HepG2 (cell line): ENCODE results near the gene NINJ2. TPM values are rescaled to one million over a fixed set of nuclear protein-coding genes. Genes with fewer than 3 reads are reported as not detected.

Source experiments
- KDM2A ChIP-seq: sonication (generic); formaldehyde crosslinking; IDR thresholded peaks from 2 replicates; pipeline ENCODE4 v1.4.0; 2020; ENCODE audit warnings: low read depth, missing genetic modification reagents, borderline replicate concordance
- NFE2 ChIP-seq: sonication (generic); formaldehyde crosslinking; IDR thresholded peaks from 2 replicates; pipeline ENCODE4 v1.4.0; 2020; ENCODE audit warnings: missing genetic modification reagents
- NRL ChIP-seq: sonication (generic); formaldehyde crosslinking; IDR thresholded peaks from 2 replicates; pipeline ENCODE4 v1.5.0; 2020; ENCODE audit warnings: missing genetic modification reagents, mild to moderate bottlenecking, moderate library complexity, borderline replicate concordance
- XRCC5 ChIP-seq: fragments of 200-400 bp; formaldehyde crosslinking; optimal IDR thresholded peaks from 2 replicates; pipeline ENCODE3; 2017; ENCODE audit warnings: mild to moderate bottlenecking, low read length
- ZNF180 ChIP-seq: sonication (generic); formaldehyde crosslinking; IDR thresholded peaks from 2 replicates; pipeline ENCODE4 v1.4.0; 2020; ENCODE audit warnings: low read depth, missing genetic modification reagents, borderline replicate concordance
- ZNF850 ChIP-seq: sonication (generic); formaldehyde crosslinking; conservative IDR thresholded peaks from 2 replicates; pipeline ENCODE4 v1.9.0; 2021; ENCODE audit warnings: mild to moderate bottlenecking, missing genetic modification reagents
- ZNF879 ChIP-seq: sonication (generic); formaldehyde crosslinking; IDR thresholded peaks from 2 replicates; pipeline ENCODE4 v1.8.1; 2023; ENCODE audit warnings: missing genetic modification reagents
- polyA plus RNA-seq, 8 experiments: library from polyadenylated mRNA; depleted of rRNA in 3 of 8; stranded (reverse) in 7 of 8; unstranded in 1 of 8; fragments of >200 nt; fragmentation: Illumina TruSeq in 4 of 8; extraction: Trizol in 4 of 8; gene quantifications; 2 replicates each; pipeline versions ENCODE4 v1.2.1 to v1.2.3, GENCODE V29; 2011 to 2016; ENCODE audit warnings: low read depth in 4 of 8, missing spikeins in 1 of 8, mixed read lengths in 1 of 8; ENCODE audit not compliant: insufficient read depth in 1 of 8
- total RNA-seq, 5 experiments: library from RNA; depleted of rRNA; stranded (reverse); fragments of >200 nt; fragmentation: Illumina TruSeq; extraction: Trizol; gene quantifications; 2 replicates each; pipeline ENCODE4 v1.2.3, GENCODE V29; 2016; ENCODE audit warnings: low read depth in 1 of 5
- TF ChIP-seq, protein P1 (sequence below): sonication (generic); formaldehyde crosslinking; IDR thresholded peaks from one replicate; pipeline ENCODE4 v1.5.1; 2020; ENCODE audit warnings: mild to moderate bottlenecking, missing genetic modification reagents; ENCODE audit errors: not compliant biosample characterization
- TF ChIP-seq, protein P2 (sequence below): sonication (generic); formaldehyde crosslinking; IDR thresholded peaks from 2 replicates; pipeline ENCODE4 v1.4.0; 2020; ENCODE audit warnings: missing genetic modification reagents
- TF ChIP-seq, protein P3 (sequence below): IDR thresholded peaks from 2 replicates; pipeline ENCODE4 v1.6.1; 2018; ENCODE audit warnings: missing genetic modification reagents, mild to moderate bottlenecking, missing compliant biosample characterization
- TF ChIP-seq, protein P4 (sequence below), 2 experiments: fragments of 450-650 bp in 1 of 2; sonication (generic) in 1 of 2; formaldehyde crosslinking; IDR thresholded peaks; 2 replicates each; pipeline versions ENCODE4 v1.5.0 to v1.8.0; 2020 to 2022; ENCODE audit warnings: mild to moderate bottlenecking in 1 of 2, missing genetic modification reagents in 1 of 2
- TF ChIP-seq, protein P5 (sequence below): sonication (generic); formaldehyde crosslinking; IDR thresholded peaks from 2 replicates; pipeline ENCODE4 v1.4.0; 2020; ENCODE audit warnings: low read depth, missing genetic modification reagents

NINJ2 gene
- total and polyA plus RNA-seq, 2 of the 13 experiments (the other 11 are each of a cell fraction or from before 2014, with no cell fraction given), result 0.62 to 3.8 TPM

DNA sequence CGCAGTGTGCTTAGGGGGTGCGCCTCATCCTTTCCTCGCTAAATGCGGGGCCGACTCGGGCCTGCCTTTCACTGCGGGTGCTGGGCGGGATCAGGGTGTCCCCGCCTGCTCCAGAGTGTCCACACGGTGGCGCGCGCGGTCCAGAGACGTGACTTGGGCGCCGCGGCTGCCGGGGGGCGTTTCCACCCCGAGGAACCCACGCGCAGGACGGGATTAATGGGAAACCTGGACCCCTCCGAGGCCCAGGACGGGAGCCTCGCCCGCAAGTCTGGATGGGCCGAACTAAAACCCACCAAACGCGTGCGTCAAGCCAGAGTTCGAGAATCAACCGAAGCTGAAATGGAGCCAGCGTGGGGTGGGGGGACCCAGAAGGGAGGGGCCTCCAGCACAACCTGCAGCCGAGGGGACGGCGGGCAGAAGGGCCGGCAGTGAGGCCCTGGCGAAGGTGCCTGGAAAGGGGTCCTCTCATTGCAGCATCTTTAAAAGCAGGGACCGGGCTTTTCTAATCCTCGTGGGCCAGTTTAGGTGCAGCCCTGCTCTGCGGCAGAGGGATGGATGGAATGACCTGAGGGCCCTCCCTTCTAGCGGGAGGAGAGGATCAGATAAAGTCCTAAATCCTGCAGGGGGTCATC is 93.3 kb downstream of the NINJ2 start (continued):
- TF ChIP-seq, protein P1, sequence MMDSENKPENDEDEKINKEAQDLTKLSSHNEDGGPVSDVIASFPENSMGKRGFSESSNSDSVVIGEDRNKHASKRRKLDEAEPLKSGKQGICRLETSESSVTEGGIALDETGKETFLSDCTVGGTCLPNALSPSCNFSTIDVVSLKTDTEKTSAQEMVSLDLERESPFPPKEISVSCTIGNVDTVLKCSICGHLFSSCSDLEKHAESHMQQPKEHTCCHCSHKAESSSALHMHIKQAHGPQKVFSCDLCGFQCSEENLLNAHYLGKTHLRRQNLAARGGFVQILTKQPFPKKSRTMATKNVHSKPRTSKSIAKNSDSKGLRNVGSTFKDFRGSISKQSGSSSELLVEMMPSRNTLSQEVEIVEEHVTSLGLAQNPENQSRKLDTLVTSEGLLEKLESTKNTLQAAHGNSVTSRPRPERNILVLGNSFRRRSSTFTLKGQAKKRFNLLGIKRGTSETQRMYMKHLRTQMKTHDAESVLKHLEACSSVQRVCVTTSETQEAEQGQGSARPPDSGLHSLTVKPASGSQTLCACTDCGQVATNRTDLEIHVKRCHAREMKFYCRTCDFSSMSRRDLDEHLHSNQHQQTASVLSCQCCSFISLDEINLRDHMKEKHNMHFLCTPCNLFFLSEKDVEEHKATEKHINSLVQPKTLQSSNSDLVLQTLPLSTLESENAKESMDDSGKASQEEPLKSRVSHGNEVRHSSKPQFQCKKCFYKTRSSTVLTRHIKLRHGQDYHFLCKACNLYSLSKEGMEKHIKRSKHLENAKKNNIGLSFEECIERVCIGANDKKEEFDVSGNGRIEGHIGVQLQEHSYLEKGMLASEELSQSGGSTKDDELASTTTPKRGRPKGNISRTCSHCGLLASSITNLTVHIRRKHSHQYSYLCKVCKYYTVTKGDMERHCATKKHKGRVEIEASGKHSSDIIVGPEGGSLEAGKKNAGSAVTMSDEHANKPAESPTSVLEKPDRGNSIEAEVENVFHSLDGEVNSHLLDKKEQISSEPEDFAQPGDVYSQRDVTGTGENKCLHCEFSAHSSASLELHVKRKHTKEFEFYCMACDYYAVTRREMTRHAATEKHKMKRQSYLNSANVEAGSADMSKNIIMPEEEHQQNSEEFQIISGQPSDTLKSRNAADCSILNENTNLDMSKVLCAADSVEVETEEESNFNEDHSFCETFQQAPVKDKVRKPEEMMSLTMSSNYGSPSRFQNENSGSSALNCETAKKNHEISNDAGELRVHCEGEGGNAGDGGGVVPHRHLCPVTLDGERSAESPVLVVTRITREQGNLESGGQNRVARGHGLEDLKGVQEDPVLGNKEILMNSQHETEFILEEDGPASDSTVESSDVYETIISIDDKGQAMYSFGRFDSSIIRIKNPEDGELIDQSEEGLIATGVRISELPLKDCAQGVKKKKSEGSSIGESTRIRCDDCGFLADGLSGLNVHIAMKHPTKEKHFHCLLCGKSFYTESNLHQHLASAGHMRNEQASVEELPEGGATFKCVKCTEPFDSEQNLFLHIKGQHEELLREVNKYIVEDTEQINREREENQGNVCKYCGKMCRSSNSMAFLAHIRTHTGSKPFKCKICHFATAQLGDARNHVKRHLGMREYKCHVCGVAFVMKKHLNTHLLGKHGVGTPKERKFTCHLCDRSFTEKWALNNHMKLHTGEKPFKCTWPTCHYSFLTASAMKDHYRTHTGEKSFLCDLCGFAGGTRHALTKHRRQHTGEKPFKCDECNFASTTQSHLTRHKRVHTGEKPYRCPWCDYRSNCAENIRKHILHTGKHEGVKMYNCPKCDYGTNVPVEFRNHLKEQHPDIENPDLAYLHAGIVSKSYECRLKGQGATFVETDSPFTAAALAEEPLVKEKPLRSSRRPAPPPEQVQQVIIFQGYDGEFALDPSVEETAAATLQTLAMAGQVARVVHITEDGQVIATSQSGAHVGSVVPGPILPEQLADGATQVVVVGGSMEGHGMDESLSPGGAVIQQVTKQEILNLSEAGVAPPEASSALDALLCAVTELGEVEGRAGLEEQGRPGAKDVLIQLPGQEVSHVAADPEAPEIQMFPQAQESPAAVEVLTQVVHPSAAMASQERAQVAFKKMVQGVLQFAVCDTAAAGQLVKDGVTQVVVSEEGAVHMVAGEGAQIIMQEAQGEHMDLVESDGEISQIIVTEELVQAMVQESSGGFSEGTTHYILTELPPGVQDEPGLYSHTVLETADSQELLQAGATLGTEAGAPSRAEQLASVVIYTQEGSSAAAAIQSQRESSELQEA (CRISPR knock-in tag), result no peak
- peak; percentile 26 for TF ChIP-seq XRCC5
- 0 out of 2 replicates have a peak, but pooled peaks have one; percentile 26 for TF ChIP-seq ZNF180 (CRISPR knock-in tag)
- no peak; the same call in 1 of the 2 replicates for TF ChIP-seq NRL (CRISPR knock-in tag)
- TF ChIP-seq KDM2A (CRISPR knock-in tag), result peak; percentile 55; the same call in 1 of the 2 replicates
- TF ChIP-seq, protein P2, sequence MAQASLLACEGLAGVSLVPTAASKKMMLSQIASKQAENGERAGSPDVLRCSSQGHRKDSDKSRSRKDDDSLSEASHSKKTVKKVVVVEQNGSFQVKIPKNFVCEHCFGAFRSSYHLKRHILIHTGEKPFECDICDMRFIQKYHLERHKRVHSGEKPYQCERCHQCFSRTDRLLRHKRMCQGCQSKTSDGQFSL (CRISPR knock-in tag), result no peak; the same call in 1 of the 2 replicates
- TF ChIP-seq, protein P3, sequence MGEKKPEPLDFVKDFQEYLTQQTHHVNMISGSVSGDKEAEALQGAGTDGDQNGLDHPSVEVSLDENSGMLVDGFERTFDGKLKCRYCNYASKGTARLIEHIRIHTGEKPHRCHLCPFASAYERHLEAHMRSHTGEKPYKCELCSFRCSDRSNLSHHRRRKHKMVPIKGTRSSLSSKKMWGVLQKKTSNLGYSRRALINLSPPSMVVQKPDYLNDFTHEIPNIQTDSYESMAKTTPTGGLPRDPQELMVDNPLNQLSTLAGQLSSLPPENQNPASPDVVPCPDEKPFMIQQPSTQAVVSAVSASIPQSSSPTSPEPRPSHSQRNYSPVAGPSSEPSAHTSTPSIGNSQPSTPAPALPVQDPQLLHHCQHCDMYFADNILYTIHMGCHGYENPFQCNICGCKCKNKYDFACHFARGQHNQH, result no peak
- TF ChIP-seq, protein P4, sequence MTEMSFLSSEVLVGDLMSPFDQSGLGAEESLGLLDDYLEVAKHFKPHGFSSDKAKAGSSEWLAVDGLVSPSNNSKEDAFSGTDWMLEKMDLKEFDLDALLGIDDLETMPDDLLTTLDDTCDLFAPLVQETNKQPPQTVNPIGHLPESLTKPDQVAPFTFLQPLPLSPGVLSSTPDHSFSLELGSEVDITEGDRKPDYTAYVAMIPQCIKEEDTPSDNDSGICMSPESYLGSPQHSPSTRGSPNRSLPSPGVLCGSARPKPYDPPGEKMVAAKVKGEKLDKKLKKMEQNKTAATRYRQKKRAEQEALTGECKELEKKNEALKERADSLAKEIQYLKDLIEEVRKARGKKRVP (CRISPR knock-in tag; IDR thresholded peaks at IDR 0.05), result 0 out of 4 replicates have a peak, but pooled peaks of 1 of the 2 experiments have one; percentile 10
- TF ChIP-seq ZNF850 (CRISPR knock-in tag), result no peak
- no peak for TF ChIP-seq ZNF879 (CRISPR knock-in tag)
- no peak for TF ChIP-seq NFE2 (CRISPR knock-in tag)
- TF ChIP-seq, protein P5, sequence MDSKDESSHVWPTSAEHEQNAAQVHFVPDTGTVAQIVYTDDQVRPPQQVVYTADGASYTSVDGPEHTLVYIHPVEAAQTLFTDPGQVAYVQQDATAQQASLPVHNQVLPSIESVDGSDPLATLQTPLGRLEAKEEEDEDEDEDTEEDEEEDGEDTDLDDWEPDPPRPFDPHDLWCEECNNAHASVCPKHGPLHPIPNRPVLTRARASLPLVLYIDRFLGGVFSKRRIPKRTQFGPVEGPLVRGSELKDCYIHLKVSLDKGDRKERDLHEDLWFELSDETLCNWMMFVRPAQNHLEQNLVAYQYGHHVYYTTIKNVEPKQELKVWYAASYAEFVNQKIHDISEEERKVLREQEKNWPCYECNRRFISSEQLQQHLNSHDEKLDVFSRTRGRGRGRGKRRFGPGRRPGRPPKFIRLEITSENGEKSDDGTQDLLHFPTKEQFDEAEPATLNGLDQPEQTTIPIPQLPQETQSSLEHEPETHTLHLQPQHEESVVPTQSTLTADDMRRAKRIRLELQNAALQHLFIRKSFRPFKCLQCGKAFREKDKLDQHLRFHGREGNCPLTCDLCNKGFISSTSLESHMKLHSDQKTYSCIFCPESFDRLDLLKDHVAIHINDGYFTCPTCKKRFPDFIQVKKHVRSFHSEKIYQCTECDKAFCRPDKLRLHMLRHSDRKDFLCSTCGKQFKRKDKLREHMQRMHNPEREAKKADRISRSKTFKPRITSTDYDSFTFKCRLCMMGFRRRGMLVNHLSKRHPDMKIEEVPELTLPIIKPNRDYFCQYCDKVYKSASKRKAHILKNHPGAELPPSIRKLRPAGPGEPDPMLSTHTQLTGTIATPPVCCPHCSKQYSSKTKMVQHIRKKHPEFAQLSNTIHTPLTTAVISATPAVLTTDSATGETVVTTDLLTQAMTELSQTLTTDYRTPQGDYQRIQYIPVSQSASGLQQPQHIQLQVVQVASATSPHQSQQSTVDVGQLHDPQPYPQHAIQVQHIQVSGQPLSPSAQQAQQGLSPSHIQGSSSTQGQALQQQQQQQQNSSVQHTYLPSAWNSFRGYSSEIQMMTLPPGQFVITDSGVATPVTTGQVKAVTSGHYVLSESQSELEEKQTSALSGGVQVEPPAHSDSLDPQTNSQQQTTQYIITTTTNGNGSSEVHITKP, result peak; percentile 43; the same call in 1 of the 2 replicates
